ENCODE results near the gene NYNRIN. TPM values are rescaled to one million over a fixed set of nuclear protein-coding genes. Genes with fewer than 3 reads are reported as not detected.
A peak's percentile ranks its signal among the peaks of the same experiment; 100 is the strongest.

Gene NYNRIN
- total and polyA plus RNA-seq, 12 donors: 3.6 to 9.0 (median 6.4) TPM

DNA sequence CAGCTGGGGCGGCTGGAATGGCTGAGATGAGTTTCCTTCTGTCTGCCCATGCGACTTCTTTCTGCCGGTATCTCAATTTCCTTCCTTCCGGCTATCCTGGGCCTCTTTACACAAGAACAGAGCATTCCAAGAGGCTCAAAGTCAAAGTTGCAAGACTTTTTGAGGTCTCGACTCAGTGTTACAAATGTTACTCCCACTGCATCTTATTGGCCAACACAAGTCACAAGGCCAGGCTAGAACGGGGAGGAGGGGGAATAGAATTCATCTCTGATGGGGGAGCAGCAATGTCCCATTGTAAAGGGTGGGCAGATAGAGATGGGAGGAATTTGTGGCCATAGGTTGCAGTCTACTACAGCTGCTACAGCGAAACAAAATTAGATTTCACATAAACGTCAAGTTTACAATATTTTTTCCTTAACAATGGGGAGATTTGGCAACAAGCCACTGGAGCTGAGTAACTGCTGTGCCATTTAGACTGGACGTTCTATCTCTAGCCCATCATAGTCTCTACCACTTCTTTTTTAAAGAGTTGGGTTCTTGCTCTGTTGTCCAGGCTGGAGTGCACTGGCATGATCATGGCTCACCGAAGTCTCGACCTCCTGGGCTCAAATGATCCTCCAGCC, 9.5 kb upstream of the NYNRIN start:
- DNase-seq (no peak), ATAC-seq (peak in 6 of 8 donors; percentile 22 to 65 (median 52))
- H3K4me1 ChIP-seq: peaks cover 0 to 18% (median 7%) of the 10 kb centered on the region in 9 donors
- TF ChIP-seq CTCF (IDR thresholded peaks at IDR 0.05): no peak
- H3K9me3 ChIP-seq: no peaks in the 10 kb centered on the region
- intact Hi-C loops (cut with DNase I): no loop called here
- H3K27me3 ChIP-seq: peaks cover 0 to 11% (median 0%) of the 10 kb centered on the region in 7 donors
- 45 to 51% methylated on average over 11 of the region's 11 CpGs for WGBS, 2 donors
- H3K27ac ChIP-seq: peak overlapping the region in 4 of 10 donors; percentile 4 to 35 (median 26)
- no peak overlapping the region for H3K4me3 ChIP-seq
- H3K36me3 ChIP-seq: no peaks in the 10 kb centered on the region

GRCh38 chr14:24390701-24391468, 7.9 kb upstream of the NYNRIN start:
- H3K36me3 ChIP-seq: no peaks in the 10 kb centered on the region
- no peak overlapping the region for H3K4me3 ChIP-seq
- TF ChIP-seq CTCF (IDR thresholded peaks at IDR 0.05): no peak
- H3K4me1 ChIP-seq: peaks cover 0 to 18% (median 7%) of the 10 kb centered on the region in 9 donors
- no peak for ATAC-seq
- no peak for DNase-seq
- 83 to 84% methylated on average over 6 of the region's 6 CpGs for WGBS, 2 donors
- H3K27me3 ChIP-seq: peaks cover 0 to 7% (median 0%) of the 10 kb centered on the region in 7 donors
- H3K27ac ChIP-seq: no peak overlapping the region
- intact Hi-C loops (cut with DNase I): no loop called here
- no peaks in the 10 kb centered on the region for H3K9me3 ChIP-seq

GRCh38 chr14:24392325-24393091, 6.3 kb upstream of the NYNRIN start:
- Histone ChIP-seq H3K4me3 (no peak overlapping the region), H3K27ac (no peak overlapping the region), H3K9me3 (no peaks in the 10 kb centered on the region), H3K27me3 (peaks cover 0 to 6% (median 0%) of the 10 kb centered on the region in 7 donors), H3K36me3 (no peaks in the 10 kb centered on the region), H3K4me1 (peaks cover 0 to 19% (median 8%) of the 10 kb centered on the region in 9 donors)
- DNase-seq (no peak), ATAC-seq (no peak)
- no peak for TF ChIP-seq CTCF (IDR thresholded peaks at IDR 0.05)
- 69 to 70% methylated on average over 8 of the region's 8 CpGs for WGBS, 2 donors
- intact Hi-C loops (cut with DNase I): no loop called here

DNA sequence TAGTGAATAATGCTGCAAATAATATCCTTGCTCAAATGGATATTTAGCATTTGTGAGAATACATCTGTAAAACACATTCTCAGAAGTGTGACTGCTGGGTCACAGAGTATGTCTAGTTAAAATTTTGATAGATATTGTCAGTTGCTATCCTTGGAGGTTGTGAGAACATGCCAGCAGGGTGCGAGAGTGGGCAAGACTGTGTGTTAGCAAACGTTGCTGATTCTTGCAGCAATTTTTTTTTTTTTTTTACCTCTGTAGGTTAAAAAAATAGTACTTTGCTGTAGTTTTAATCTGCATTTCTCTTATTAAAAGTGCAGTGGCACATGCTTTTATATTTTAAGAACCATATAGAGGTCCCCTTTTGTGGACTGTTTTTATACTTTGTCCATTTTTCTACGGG, 4.5 kb upstream of the NYNRIN start:
- TF ChIP-seq CTCF (IDR thresholded peaks at IDR 0.05): no peak
- Histone ChIP-seq H3K27ac (no peak overlapping the region), H3K36me3 (no peaks in the 10 kb centered on the region), H3K4me1 (peaks cover 3 to 23% (median 10%) of the 10 kb centered on the region in 9 donors), H3K9me3 (no peaks in the 10 kb centered on the region), H3K27me3 (peaks cover 0 to 6% (median 0%) of the 10 kb centered on the region in 7 donors), H3K4me3 (no peak overlapping the region)
- DNase-seq (no peak), ATAC-seq (no peak)
- intact Hi-C loops (cut with DNase I): no loop called here
- WGBS, 2 donors: 57 to 63% methylated on average over 3 of the region's 3 CpGs

All from heart right ventricle (tissue), 16 donors.